AG08395 (cell line): ENCODE data around the gene LAMA3.
A peak's percentile ranks its signal among the peaks of the same experiment; 100 is the strongest.
"Not testable (repeated sequence)": the region's sequence is repeated elsewhere in the genome, so short reads cannot be mapped to it uniquely, and the experiment has no call there.

Experiments used
- DNase-seq: peaks from one replicate; pipeline ENCODE4 v3.0.0; 2012; ENCODE audit warnings: mixed read lengths, low spot score

Gene LAMA3

GRCh38 chr18:23727707-23728493 is 38.6 kb downstream of the LAMA3 start:
- DNase-seq = no peak

- no peak for DNase-seq
Observed at GRCh38 chr18:23730857-23731256, 41.6 kb downstream of the LAMA3 start.

GRCh38 chr18:23731861-23732260 is 42.6 kb downstream of the LAMA3 start:
- no peak for DNase-seq

- no peak for DNase-seq
Observed at GRCh38 chr18:23732439-23732838, 43.2 kb downstream of the LAMA3 start.

- DNase-seq = not testable (repeated sequence)
Observed at GRCh38 chr18:23733265-23733664, 44.0 kb downstream of the LAMA3 start.

GRCh38 chr18:23733895-23734294 is 44.6 kb downstream of the LAMA3 start:
- no peak for DNase-seq

GRCh38 chr18:23735021-23735464 is 45.8 kb downstream of the LAMA3 start:
- DNase-seq = no peak

GRCh38 chr18:23737578-23737977 is 48.3 kb downstream of the LAMA3 start:
- DNase-seq = no peak

GRCh38 chr18:23738151-23738550 is 48.9 kb downstream of the LAMA3 start:
- no peak for DNase-seq

- DNase-seq = no peak
Observed at GRCh38 chr18:23738575-23738974, 49.3 kb downstream of the LAMA3 start.

- peak; percentile 22 for DNase-seq
Observed at GRCh38 chr18:23740105-23740830, 51.0 kb downstream of the LAMA3 start.

- DNase-seq = not testable (repeated sequence)
Observed at GRCh38 chr18:23741967-23742366, 52.7 kb downstream of the LAMA3 start.

- DNase-seq = no peak
Observed at GRCh38 chr18:23743733-23744333, 54.6 kb downstream of the LAMA3 start.

GRCh38 chr18:23745366-23745765 is 56.1 kb downstream of the LAMA3 start:
- no peak for DNase-seq

- no peak for DNase-seq
Observed at GRCh38 chr18:23746851-23747250, 57.6 kb downstream of the LAMA3 start.

GRCh38 chr18:23752363-23752762 is 63.1 kb downstream of the LAMA3 start:
- no peak for DNase-seq

- DNase-seq = peak; percentile 35
Observed at GRCh38 chr18:23752796-23753195, 63.5 kb downstream of the LAMA3 start.

- DNase-seq = no peak
Observed at GRCh38 chr18:23756590-23757436, 67.6 kb downstream of the LAMA3 start.

- DNase-seq = no peak
Observed at GRCh38 chr18:23757437-23757733, 68.1 kb downstream of the LAMA3 start.

GRCh38 chr18:23758281-23758680 is 69.0 kb downstream of the LAMA3 start:
- DNase-seq = no peak

GRCh38 chr18:23761941-23762340 is 72.7 kb downstream of the LAMA3 start:
- no peak for DNase-seq

- DNase-seq = no peak
Observed at GRCh38 chr18:23763343-23763742, 74.1 kb downstream of the LAMA3 start.
